Measurements from ENCODE around the gene SMPDL3B.

The SMPDL3B gene

DNA sequence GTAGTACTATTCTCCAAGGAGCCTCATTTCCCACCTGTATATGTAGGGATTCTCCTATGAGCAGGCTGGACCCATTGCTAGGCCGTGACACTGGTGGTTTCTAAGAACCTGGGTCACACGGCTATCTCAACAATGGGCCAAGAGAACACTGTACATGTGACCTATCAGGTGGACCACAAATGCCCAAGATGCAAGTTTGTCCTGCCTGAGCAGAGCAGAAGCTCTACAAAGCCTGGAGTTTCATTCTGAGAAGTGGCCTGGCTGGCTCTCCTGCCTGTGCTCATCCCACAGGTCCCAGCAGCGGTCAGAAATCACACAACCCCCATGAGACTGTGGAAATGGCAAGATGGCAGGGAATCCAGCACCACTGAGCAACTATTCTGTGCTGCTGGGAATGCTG, 45.3 kb upstream of the SMPDL3B start:
- TF ChIP-seq, protein P1, sequence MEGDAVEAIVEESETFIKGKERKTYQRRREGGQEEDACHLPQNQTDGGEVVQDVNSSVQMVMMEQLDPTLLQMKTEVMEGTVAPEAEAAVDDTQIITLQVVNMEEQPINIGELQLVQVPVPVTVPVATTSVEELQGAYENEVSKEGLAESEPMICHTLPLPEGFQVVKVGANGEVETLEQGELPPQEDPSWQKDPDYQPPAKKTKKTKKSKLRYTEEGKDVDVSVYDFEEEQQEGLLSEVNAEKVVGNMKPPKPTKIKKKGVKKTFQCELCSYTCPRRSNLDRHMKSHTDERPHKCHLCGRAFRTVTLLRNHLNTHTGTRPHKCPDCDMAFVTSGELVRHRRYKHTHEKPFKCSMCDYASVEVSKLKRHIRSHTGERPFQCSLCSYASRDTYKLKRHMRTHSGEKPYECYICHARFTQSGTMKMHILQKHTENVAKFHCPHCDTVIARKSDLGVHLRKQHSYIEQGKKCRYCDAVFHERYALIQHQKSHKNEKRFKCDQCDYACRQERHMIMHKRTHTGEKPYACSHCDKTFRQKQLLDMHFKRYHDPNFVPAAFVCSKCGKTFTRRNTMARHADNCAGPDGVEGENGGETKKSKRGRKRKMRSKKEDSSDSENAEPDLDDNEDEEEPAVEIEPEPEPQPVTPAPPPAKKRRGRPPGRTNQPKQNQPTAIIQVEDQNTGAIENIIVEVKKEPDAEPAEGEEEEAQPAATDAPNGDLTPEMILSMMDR (IDR thresholded peaks at IDR 0.05; ENCODE audit: low read depth, low read length, missing control alignments): no peak
- H3K4me3 ChIP-seq (replicated peaks; ENCODE audit: low read depth, low read length): no peak overlapping the region
- no peak for DNase-seq (ENCODE audit: extremely low read depth, low read depth)

DNA sequence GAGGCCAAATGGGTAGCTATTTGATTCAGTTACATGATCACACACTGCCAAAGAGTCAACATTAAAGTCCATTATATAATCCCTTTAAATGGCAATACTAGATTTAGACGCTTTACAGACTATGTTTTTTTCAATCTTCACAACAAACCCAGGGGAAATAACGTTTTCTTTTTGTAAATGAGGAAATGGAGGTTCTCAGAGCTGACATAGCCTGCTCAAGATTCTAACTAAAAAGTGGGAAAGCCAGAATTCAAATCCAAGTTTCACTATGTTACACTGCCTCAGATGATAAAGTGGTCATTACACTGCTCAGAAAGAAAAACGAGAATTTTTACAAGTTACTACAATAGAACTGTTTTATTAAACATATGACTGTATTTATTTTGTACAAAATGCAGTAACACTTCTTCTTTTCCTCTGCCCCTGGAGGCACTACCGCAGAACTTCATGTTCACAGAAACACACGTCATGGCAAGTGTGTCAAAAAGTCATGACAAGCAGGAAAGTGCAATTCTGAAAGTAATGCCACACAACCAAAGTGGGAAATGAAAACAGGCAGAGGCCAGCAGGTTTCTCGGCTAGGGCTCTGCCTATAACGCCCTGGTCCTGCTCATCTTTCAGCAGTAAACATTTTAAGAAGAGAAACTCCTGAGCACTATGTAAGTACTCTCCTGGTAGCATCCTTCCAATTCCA, 43.5 kb upstream of the SMPDL3B start:
- TF ChIP-seq, protein P1 (IDR thresholded peaks at IDR 0.05; ENCODE audit: low read depth, low read length, missing control alignments): no peak
- no peak overlapping the region for H3K4me3 ChIP-seq (replicated peaks; ENCODE audit: low read depth, low read length)
- no peak for DNase-seq (ENCODE audit: extremely low read depth, low read depth)

DNA sequence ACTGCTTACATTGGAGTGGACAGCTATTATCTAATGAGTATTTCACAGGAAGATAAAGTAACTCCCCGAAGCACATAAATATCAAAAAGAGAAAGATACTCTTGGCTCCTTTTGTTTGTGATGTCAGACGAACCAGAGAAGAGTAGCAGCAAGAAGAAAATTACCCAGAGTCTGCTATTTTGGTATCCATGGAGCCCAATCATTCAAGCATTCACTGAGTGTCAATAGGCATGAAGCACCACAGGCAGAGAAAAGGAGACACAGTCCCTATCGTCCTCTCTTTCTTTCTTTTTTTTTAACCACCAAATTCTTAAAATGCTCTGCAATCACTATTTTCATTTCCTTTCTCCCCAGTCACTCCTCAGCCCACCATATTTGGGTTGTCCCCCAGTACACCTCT, 40.3 kb upstream of the SMPDL3B start:
- DNase-seq (ENCODE audit: extremely low read depth, low read depth): no peak
- no peak overlapping the region for H3K4me3 ChIP-seq (replicated peaks; ENCODE audit: low read depth, low read length)
- TF ChIP-seq, protein P1 (IDR thresholded peaks at IDR 0.05; ENCODE audit: low read depth, low read length, missing control alignments): no peak

DNA sequence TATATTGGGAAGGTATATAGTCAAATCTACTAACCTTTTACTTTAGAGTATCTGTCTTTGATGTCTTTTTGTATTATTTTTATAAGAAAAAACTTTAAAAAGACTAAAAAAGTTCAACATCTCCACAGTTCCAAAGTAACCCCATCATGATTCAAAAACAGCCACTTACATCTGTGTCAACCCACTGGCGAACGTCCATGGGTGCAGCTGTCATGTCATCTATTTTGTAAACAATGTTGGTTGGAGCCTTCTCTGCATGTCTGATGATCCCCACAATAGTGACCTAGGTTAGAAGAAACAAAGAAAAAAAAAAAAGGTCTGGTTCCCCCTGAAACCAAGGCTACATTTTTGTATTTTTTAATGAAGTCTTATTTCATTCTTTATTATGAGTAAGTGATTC, 28.0 kb upstream of the SMPDL3B start:
- TF ChIP-seq, protein P1 (IDR thresholded peaks at IDR 0.05; ENCODE audit: low read depth, low read length, missing control alignments): no peak
- DNase-seq (ENCODE audit: extremely low read depth, low read depth): no peak
- H3K4me3 ChIP-seq (replicated peaks; ENCODE audit: low read depth, low read length): no peak overlapping the region

DNA sequence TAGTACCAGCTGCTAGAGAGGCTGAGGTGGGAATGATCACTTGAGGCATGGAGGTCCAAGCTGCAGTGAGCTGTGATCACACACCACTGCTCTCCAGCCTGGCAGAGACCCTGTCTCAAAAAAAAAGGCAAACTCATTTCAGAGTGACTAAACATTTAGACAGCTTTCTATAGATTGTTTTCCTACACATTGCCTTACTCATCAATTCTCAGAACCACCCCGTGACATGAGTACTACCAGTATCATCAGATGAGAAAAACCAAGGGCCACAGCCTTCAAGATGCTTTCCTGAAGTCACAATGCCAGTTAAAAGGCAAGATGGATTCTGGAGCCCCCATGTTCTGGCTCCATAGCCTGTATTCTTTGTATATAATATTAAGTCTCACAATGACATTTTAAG, 22.4 kb upstream of the SMPDL3B start:
- H3K4me3 ChIP-seq (replicated peaks; ENCODE audit: low read depth, low read length): no peak overlapping the region
- TF ChIP-seq, protein P1 (IDR thresholded peaks at IDR 0.05; ENCODE audit: low read depth, low read length, missing control alignments): no peak
- no peak for DNase-seq (ENCODE audit: extremely low read depth, low read depth)

DNA sequence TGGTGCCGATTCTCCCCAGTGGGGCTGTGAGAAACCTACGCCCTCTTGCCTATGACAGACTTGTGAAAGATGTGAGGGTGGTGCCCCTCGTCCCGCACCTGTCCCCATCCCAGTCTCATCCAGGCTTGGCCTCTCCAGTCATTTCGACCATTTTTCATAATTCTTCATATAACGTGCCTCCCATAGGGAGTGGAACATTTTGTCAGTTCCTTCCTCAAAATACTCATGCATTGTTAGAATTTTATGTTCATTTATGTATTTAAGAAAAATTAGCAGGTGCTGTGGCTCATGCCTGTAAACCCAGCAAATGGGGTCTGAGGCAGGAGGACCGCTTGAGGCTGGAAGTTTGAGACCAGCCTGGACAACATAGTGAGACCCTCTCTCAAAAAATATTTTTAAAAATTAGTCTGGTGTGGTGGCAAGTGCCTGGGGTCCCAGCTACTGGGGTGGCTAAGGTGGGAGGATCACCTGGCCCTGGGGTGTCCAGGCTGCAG, 19.7 kb upstream of the SMPDL3B start:
- TF ChIP-seq, protein P1 (IDR thresholded peaks at IDR 0.05; ENCODE audit: low read depth, low read length, missing control alignments): no peak
- no peak overlapping the region for H3K4me3 ChIP-seq (replicated peaks; ENCODE audit: low read depth, low read length)
- DNase-seq (ENCODE audit: extremely low read depth, low read depth): no peak

DNA sequence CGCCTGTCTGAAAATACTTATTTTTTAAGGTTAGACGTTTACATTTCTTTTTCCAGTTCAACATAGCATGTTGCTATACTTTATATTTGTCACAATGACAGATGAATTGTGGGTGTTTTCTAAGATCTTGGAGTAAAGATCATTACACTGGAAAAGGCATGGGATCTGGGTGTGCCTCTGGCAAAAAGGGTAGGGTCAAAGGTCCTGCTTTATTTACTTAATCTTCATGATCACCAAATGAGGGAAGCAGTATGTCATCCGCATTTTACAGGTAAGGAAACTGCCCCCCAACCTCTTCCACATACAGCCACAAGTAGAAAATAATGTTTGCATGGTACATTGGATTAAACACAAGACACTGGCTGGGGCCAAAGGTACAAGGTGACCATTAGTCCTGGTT, 12.5 kb upstream of the SMPDL3B start:
- TF ChIP-seq, protein P1 (IDR thresholded peaks at IDR 0.05; ENCODE audit: low read depth, low read length, missing control alignments): no peak
- H3K4me3 ChIP-seq (replicated peaks; ENCODE audit: low read depth, low read length): no peak overlapping the region
- no peak for DNase-seq (ENCODE audit: extremely low read depth, low read depth)

Measured in HFF-Myc (cell line).